Measurements from ENCODE around the gene BATF.

DNA sequence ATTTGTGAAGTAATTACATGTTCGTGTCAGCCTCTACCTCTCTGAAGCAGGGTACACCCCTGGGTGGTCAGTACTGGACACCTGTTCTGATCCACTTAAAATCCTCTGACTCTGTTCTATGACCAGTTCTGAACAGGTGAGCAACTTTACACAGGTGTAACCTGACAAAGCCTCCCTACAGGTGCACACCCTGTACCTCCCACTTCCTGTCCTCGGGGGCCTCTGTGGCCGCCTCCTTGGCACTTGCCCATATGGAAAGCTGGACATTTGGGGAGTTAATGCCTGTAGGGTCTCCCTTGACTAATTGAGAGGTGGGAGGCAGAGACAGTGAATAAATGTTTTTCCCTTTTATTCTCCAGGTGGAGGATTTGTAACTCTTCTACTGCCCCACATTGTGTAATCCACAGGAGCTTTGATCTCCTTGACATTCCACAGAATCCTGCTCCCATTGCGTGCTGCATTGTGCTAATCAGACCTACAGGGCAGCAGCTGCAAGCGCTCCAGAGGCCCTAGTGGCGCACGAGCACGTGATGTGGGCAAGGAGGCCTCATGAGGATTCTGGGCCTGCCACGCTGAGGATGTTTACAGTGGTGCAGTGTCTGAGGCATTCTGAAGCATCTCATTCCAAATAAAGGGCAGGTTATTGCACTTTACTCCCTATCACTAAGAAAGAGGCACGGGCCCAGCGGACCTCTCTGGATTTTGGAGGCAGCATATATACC is 45.8 kb upstream of the BATF start:
- TF ChIP-seq CTCF (IDR thresholded peaks at IDR 0.05) (no peak), YY1 (IDR thresholded peaks at IDR 0.05; ENCODE audit: low read depth) (no peak), RAD21 (IDR thresholded peaks at IDR 0.05; ENCODE audit: low read length) (no peak), GATA2 (CRISPR knock-in tag; IDR thresholded peaks at IDR 0.05) (no peak), POLR2AphosphoS5 (IDR thresholded peaks at IDR 0.05; ENCODE audit: low read depth, low read length) (no peak), RXRA (IDR thresholded peaks at IDR 0.05; ENCODE audit: borderline replicate concordance, low read depth) (no peak), GABPA (IDR thresholded peaks at IDR 0.05; ENCODE audit: low read depth) (no peak), FOXM1 (IDR thresholded peaks at IDR 0.05; ENCODE audit: low read depth) (no peak), TCF12 (IDR thresholded peaks at IDR 0.05) (no peak)
- TF ChIP-seq, protein P1, sequence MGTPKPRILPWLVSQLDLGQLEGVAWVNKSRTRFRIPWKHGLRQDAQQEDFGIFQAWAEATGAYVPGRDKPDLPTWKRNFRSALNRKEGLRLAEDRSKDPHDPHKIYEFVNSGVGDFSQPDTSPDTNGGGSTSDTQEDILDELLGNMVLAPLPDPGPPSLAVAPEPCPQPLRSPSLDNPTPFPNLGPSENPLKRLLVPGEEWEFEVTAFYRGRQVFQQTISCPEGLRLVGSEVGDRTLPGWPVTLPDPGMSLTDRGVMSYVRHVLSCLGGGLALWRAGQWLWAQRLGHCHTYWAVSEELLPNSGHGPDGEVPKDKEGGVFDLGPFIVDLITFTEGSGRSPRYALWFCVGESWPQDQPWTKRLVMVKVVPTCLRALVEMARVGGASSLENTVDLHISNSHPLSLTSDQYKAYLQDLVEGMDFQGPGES (IDR thresholded peaks at IDR 0.05; ENCODE audit: low read depth, low read length): no peak
- TF ChIP-seq, protein P2, sequence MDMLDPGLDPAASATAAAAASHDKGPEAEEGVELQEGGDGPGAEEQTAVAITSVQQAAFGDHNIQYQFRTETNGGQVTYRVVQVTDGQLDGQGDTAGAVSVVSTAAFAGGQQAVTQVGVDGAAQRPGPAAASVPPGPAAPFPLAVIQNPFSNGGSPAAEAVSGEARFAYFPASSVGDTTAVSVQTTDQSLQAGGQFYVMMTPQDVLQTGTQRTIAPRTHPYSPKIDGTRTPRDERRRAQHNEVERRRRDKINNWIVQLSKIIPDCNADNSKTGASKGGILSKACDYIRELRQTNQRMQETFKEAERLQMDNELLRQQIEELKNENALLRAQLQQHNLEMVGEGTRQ (IDR thresholded peaks at IDR 0.05; ENCODE audit: borderline replicate concordance, low read depth, low read length): no peak
